Kidney tubule cell (primary cell): ENCODE data around the gene ELP1.
"Not testable (repeated sequence)": the region's sequence is repeated elsewhere in the genome, so short reads cannot be mapped to it uniquely, and the experiment has no call there.

ENCODE experiments used
- DNase-seq: peaks from one replicate; pipeline ENCODE4 v3.0.0-alpha.2; 2018; ENCODE audit warnings: low spot score

The ELP1 gene

DNA sequence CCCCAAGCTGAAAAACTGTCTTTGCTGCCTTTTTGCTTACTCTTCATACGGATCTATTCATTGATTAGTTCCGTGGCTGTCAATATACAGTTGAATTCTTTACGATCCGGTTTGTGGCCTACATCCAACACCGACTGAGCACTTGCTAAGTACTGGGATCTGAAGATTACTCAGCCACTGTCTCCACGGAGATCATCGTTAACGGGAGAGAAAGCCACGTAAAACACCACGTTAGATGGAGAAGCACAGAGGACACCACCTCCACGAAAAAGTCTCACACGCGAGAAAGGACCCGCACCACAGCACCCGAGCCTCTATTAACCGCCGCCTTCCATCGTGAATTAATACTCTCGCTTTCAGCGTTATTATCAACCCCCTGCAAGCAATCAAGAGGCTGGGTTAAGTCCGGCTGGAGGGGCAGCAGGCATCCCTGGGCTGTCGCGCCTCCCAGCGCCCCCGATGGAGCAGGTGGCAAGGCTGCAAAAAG is 650 bp downstream of the ELP1 start:
- DNase-seq: peak; percentile 23

DNA sequence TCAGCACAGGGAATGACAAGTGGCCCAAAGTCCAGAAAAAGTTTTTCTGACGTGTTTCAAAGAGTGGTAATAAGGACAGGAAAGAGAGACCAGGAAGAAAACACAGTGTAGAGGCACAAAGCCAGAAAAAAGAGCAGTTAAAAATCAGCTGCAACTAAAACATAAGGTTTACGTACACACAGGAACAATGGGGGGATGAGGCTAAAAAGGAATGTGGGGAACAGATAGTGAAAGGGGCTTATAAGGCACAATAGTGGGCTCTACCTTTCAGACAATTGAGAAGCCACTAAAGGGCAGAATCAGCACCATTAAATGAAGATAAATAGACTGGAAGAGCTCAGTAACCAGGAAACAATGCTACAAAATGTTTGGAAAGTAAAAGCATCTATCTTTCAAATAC is 5.5 kb downstream of the ELP1 start:
- no peak for DNase-seq

DNA sequence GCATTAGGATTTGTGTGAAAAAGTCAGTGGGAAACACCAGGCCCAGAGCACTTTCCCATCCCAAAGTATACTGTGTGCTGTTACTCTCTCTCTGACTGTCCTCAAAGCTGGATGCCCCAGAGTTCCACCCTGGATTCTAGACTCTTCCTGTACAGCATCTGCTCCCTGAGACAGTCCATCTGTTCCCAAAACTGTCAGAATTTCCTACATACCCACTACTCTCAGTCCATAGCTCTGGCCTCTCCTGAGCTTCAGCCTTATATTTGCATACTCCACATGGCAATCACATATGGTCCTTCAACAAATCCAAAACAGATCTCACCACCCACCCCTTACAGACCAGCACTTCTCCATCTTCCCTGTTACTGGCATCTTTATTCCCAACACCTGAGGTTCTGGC is 9.5 kb downstream of the ELP1 start:
- no peak for DNase-seq

DNA sequence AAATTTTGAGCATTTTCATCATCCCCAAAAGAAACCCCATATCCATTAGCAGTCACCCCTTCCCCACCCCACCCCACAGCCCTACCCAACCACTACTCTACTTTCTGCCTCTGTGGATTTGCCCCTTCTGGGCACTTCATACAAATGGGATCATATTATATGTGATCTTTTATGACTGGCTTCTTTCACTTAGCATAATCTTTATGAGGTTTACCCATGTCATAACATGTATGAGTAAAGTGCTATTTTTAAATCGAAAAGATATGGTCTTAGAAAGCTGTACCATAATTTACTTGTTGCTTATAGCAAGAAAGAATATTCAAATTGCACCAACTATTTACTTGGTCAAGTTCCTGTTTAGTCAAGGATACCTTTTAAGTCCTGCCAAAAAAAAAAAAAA is 12.7 kb downstream of the ELP1 start:
- no peak for DNase-seq

DNA sequence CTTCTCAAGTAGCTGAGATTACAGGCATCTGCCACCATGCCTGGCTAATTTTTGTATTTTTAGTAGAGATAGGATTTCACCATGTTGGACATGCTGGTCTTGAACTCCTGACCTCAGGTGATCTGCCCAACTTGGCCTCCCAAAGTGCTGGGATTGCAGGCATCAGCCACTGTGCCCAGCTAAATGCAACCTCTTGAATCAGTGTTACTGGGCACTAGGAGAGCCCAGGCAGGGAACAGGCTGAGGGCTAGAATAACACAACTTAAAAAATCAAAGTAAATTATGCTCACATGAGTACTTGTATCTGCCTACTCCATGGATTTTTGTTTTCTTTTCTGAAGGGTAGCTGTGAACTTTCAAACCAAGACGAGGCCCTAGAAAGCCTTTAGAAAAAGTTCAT is 13.5 kb downstream of the ELP1 start:
- not testable (repeated sequence) for DNase-seq

DNA sequence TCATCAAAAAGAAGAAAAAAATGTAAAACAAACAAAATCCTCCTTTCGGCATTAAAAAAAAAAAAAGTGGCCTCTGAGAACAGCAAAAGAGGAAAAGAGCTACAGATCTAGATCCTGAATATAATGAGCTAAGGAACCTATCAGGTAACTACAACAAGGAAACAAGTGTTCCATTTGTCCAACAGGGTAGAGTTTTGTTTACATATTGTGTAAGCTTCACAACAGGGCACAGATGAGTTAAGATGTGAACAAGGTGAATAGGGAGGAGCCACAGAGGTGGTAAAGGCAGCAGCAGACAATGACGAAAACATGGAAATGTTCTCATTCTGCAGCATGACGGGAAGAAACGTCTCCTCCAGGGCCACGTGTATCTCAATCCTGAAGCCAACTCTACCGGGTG is 14.4 kb downstream of the ELP1 start:
- no peak for DNase-seq

DNA sequence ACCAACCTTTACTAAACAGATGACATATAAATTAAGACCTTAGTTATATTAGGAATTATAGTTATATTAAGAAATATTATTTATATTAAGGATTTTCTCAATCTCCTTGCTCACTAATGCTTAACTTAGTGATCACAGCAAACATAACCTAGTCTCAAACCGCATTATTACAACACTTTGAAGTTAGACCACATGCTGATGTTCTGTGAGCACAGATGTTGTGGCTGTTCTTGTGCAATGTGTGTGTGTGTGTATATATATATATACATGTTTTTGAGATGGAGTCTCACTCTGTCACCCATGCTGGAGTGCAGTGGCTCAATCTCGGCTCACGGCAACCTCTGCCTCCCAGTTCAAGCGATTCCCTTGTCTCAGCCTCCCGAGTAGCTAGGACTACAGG is 20.5 kb downstream of the ELP1 start:
- no peak for DNase-seq

DNA sequence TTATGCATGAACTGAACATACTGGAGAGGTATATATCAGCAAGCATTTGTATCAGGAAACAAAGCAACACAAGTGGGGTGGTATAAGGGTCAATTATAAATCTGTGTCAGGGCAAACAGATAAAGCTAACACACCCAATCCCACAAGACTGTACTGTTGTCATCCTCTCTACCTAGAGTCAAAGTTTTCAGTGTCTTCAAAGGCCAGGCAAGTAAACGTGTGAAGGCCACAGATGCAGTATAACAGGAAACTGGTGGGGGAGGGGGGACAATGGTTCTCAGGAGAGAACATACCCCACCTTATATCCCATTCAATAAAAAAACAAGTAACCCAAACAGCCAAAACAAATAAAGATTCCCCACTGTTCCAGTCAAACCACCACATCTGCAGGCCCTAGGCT is 22.1 kb downstream of the ELP1 start:
- DNase-seq: no peak

DNA sequence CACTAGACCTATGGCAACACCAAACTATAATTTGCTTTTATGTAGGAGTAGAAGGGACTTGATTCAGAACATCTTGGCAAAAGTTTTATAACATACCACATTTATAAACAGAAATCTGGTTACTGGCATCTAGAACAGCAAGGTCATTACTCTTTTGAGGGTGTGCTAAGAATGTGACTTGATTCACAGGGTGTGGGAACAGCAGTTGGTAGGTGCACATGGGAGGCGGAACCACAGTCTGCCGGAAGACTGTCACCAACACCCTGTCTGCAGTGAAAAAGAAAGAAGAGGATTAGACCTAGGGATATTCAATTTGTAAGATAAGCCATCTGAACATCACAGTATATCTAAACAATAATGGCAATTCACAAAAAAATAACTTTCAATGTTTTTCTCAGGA is 23.0 kb downstream of the ELP1 start:
- no peak for DNase-seq

DNA sequence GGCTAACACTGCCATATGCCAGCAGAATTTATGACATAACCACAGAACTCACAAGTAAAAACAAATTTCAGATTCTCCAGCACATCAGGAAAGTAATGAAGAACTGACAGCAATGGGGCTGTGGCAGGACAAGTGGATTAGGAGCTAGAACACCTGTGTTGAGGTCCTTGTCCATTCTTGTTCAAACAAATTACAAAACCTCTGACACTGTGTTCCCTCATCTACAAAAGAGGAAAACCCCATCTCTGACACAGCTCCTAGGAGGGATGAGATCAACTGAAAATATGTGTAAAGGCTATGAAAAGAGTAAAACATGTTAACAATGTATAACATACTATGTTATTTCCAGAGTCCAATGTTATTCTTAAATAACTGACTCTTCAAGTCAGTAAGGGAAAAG is 23.5 kb downstream of the ELP1 start:
- no peak for DNase-seq

DNA sequence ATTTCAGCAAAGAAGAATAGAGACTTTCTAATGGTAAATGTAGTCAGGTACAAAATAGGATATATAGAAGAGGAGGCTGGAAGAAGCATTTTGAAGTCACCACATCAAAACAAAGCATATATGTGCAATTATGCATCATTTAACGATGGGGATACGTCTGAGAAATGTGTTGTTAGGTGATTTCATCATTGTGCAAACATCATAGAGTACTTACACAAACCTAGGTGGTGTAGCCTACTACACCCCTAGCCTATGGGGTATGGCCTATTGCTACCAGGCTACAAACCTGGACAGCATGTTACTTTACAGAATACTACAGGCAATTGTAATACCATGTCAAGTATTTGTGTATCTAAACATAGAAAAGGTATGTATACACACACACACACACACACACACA is 28.4 kb downstream of the ELP1 start:
- no peak for DNase-seq

DNA sequence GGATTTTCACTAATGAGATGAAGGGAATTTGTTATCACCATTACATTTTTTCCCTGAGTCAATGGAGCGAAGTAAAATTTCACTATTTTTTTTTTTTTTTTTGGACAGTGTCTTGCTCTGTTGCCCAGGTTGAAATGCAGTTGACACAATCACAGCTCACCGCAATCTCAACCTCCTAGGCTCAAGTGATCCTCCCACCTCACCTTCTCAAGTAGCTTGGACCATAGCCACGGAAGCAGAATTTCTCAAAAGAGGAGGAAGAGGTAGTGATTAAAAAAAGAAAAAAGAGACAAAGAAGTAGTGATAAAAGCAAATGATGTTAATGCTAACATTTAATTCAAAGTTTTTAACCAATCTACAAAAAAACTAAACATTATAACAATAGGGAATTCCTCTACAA is 29.8 kb downstream of the ELP1 start:
- no peak for DNase-seq

DNA sequence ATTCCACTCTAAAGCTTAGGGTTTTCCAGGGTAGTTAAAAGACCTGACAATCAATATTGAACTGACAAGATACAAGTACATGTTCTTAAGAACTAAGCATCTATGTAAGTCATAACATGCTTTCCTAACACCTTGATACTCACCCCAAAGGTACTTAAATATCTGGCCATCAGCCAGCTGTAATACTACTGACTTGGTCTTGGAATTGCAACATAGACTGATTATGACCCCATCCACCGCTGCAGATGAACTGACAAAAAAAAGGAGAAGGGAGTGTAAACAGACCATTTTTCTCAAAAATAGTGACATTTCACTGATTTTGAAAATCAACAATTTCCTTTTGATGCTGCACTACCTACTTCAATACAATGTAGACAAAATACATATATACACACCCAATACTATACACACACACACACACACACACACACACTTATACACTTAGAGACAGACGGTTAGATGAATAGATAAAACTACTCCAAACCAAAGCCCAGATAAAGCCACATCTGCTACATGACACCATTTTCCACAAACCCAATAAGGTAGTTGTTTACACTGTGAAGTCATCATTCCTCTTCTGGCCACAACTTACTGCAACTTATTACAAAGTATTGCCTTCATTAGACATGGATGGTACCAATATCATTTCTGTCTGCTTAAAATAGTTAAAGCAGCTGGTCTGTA is 30.4 kb downstream of the ELP1 start:
- DNase-seq: no peak

DNA sequence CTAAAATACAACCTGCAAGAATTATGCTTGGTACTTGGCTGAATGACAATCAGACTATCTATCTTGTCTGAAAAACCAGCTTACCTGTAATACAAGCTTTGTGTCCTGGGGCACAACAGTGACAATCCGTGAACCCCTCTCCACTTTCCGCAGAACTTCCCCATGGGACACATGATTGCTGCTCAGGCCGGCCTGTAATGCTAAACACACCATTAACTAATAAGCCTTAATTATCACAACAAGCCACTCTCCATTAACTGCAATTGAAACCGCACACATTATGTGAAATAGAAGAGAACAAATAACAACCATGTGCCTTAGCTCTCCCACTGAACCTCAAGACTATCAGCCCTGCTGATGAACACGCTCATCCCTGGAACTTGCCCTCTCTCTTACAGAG is 33.7 kb downstream of the ELP1 start:
- no peak for DNase-seq

DNA sequence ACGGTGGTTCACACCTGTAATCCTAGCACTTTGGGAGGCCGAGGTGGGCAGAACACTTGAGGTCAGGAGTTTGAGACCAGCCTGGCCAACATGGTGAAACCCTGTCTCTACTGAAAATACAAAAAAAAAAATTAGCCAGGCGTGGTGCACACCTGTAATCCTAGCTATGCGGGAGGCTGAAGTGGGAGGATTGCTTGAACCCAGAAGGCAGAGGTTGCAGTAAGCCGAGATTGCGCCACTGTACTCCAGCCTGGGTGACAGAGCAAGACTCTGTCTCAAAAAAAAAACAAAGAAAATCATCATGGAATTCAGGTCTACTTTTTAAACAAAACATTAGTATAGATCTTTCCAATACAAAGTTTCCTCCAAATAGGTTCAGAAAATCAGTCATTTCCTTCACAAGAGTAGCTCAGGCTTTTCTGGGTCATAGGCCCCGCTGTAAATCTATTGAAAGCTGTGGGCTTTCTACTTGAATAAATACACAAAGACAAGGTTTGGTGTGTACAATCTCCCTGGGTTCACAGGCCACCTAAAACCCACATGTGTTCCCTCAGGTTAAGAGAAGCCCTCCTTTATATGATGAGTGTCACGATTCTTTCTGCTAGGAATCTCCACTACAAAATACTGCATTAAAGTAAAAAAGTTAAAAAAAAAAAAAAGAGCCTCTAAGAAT is 34.8 kb downstream of the ELP1 start:
- not testable (repeated sequence) for DNase-seq

DNA sequence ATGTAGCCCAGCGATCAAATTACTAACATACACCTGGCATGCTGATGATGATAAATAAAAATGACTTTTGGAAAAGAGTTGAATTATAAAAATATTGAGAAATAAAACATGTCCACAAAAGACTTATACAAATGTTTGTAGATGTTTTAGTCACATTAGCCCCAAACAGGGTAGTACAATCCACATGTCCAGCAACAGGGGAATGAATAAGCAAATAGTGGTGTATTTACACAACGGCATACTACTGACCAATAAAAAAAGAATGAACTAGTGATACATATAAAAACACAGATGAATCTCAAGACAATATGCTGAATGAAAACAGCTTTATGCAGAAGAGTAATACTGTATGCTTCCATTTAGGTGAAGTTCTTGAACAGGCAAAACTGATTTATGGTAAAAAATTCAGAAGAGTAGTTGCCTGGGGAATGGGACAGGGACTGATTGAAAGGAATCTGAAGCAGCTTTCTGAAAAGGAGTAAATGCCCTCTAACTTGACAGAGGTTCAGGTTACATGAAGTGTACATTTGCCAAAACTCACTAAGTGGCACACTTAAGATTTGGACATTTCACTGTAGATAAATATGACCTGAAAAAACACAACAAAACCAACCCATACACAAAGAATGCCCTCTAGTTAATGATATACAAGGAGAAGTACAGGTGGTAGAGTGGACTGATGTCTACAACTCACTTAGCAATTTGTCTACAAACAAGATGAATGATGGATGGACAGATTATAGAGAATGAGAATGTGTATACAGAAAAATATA is 36.4 kb downstream of the ELP1 start:
- DNase-seq: no peak

DNA sequence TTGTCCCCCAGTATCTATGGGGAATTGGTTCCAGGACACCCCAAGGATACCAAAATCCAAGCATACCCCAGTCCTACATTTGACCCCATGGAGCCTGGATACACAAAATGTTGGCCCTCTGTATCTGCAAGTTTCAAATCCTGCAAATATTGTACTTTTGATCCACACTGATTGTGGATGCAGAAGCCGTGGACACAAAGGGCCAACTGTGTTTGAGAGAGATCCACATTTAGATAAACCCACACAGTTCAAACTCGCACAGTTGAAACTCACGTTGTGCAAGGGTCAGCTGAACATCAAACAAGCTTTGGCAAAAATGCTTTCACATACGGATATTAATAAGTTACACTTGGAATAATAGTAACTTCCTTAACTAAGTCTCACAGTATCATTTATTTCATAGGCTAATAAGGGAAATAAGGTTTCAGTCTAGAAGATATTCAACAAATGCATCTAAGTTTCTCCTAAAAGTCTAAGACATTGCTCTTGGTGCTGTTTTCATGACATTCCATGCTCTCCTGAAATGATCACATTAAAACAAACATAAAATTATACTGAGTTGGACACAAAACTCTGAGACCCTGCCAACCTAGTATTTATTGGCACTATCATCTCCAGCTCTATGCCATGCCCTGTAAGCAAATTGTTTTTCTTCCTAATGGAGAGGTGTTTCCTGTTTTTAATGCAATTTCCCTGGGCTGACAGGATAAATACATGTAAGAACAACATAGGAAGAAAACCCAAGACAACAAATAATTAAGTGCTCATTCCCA is 39.5 kb downstream of the ELP1 start:
- no peak for DNase-seq

DNA sequence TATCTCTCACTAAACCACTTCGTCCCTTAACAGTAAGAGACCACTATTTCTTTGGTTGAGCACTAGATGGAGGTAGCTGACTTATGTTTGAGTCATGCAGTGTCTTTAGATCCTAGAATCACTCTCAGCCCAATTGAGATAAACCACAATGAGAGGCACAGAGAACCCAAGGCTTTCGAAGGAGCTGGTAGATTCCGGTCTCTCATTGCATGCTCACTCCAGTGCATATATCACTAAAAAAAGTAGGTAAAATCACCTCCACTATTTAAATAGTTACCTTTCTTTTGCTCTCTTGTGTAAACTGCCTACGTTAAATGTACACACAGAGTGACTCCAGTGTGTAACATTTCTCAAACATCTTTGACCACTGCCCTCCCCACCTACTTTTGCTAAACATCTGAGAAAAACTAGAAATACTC is 44.3 kb downstream of the ELP1 start:
- peak; percentile 28 for DNase-seq

DNA sequence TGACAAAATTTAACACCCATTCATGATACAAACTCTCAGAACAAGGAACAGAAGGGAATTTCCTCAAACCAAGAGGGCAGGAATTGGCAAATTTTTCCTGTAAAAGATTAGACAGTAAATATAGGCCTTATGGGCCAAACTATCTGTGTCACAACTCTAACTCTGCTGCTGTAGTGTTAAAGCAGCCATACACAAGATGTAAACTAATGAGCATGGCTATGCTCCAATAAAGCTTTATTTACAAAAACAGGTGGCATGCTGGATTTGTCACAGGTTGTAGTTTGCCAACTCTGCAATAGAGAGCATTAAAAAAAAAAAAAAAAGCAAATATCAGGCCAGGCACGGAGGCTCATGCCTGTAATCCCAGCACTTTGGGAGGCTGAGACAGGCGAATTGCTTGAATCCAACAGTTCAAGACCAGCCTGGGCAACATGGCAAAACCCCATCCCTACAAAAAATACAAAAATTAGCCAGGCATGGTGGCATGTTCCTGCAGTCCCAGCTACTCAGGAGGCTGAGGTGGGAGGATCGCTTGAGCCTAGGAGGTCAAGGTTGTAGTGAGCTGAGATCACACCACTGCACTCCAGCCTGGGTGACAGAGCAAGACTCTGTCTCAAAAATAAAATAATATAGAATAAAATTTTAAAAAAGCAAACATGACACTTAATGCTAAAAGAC is 47.2 kb downstream of the ELP1 start:
- not testable (repeated sequence) for DNase-seq

DNA sequence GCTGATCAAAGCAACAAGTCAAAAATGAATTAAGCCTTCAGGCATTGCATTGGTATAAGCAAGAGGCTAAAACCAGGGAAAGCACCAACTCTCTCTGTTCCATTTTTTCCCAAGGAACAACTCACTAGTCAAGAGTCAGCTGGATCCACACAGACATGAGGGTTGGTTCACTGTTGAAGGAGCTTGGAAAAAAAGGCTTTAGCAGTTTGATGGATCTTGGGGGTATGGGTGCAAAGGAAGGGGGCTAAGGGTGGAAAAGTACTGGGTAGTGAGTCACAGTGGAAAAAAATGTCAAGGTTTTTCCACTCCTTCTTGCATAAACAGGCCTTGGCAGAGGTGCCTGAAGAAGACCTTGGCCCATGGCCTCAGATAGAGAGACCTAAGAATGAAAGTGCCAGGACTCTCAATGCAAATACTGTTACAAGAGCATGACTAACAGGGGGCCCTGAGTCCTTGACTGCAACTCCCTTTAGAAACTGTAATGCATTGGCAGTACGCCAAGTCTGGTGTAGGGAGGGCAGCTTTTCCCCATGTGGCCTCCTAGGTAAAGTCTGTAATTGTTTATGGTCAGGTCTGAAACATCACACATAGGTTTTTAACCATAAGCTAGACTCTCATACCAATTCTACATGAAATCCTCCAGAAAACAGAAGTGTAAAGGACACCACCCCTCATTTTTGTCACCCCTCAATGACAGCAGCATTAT is 48.1 kb downstream of the ELP1 start:
- peak; percentile 86 for DNase-seq

DNA sequence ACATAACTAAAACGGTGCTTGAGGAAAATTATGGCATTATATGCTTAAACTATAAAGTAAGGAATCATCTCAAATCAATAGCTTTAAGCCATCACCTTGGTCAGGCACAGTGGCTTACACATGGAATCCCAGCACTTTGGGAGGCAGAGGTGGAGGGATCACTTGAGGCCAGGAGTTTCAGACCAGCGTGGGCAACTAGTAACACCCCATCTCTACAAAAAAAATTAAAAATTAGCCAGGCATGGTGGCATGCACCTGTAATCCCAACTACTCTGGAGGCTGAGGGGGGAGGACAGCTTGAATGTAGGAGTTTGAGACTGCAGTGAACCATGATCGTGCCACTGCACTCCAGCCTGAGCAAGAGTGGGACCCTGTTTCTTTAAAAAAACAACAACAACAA is 49.2 kb downstream of the ELP1 start:
- no peak for DNase-seq
